HEK293 (cell line): ENCODE results near the gene SEC16A.

Experiments
- CTCF ChIA-PET: fragments of 350-600 bp; formaldehyde crosslinking; extraction: SDS; loops from one replicate; lab custom pipeline; 2021; ENCODE audit warnings: antibody characterized with exemption; lab: Yijun Ruan, JAX
- POLR2A ChIA-PET: fragments of 300-600 bp; formaldehyde crosslinking; extraction: SDS; loops from one replicate; lab custom pipeline; 2020; ENCODE audit warnings: antibody characterized with exemption, inconsistent platforms; lab: Yijun Ruan, JAX
- H3K27ac ChIP-seq: fragments of 200-500 bp; sonication (Bioruptor generic); 2 replicates; pipeline ENCODE4 v1.5.1; 2014; ENCODE audit warnings: low read depth, low read length, control low read depth, inconsistent platforms; ENCODE audit errors: extremely low read depth
- H3K36me3 ChIP-seq, 2 experiments: fragments of 200-500 bp in 1 of 2; sonication (Bioruptor generic) in 1 of 2; 1 replicate in 1 of 2; 2 replicates in 1 of 2; pipeline ENCODE4 v1.5.1; 2014 to 2017; ENCODE audit warnings: inconsistent platforms in 2 of 2, low read length in 2 of 2; ENCODE audit not compliant: control insufficient read depth in 2 of 2, insufficient read depth in 1 of 2
- H3K4me1 ChIP-seq: fragments of 200-500 bp; sonication (Bioruptor generic); 2 replicates; pipeline ENCODE4 v1.5.1; 2014; ENCODE audit warnings: mild to moderate bottlenecking, low read length, inconsistent platforms; ENCODE audit not compliant: control insufficient read depth, insufficient read depth
- H3K4me3 ChIP-seq: 2 replicates; pipeline ENCODE4 v1.5.1; 2011; ENCODE audit warnings: low read depth, mild to moderate bottlenecking, control low read depth, low read length, moderate library complexity
- H3K9me3 ChIP-seq: fragments of 200-500 bp; sonication (Bioruptor generic); 2 replicates; pipeline ENCODE4 v1.5.1; 2014; ENCODE audit warnings: low read depth, low read length, inconsistent platforms; ENCODE audit not compliant: control insufficient read depth, insufficient read depth
- ELK4 ChIP-seq: IDR thresholded peaks from 2 replicates; pipeline ENCODE4 v1.6.1; 2011; ENCODE audit warnings: mild to moderate bottlenecking, low read depth, low read length, borderline replicate concordance
- KLF1 ChIP-seq: fragments of 450-650 bp; formaldehyde crosslinking; IDR thresholded peaks from 2 replicates; pipeline ENCODE4 v1.5.1; 2016; ENCODE audit warnings: missing biosample characterization, missing genetic modification characterization
- PATZ1 ChIP-seq: fragments of 450-650 bp; formaldehyde crosslinking; IDR thresholded peaks from 2 replicates; pipeline ENCODE4 v1.5.1; 2016; ENCODE audit warnings: missing biosample characterization, missing genetic modification characterization
- PBX3 ChIP-seq: sonication (generic); formaldehyde crosslinking; IDR thresholded peaks from 2 replicates; pipeline ENCODE4 v1.8.1; 2022; ENCODE audit warnings: mild to moderate bottlenecking, moderate library complexity, missing genetic modification reagents
- PRDM10 ChIP-seq: fragments of 450-650 bp; formaldehyde crosslinking; IDR thresholded peaks from 2 replicates; pipeline ENCODE4 v1.5.1; 2016; ENCODE audit warnings: missing biosample characterization, missing genetic modification characterization
- TSHZ1 ChIP-seq: fragments of 450-650 bp; formaldehyde crosslinking; IDR thresholded peaks from 2 replicates; pipeline ENCODE4 v1.5.1; 2016; ENCODE audit warnings: missing biosample characterization, missing genetic modification characterization, borderline replicate concordance
- ZBTB1 ChIP-seq: fragments of 450-650 bp; formaldehyde crosslinking; IDR thresholded peaks from 2 replicates; pipeline ENCODE4 v1.5.1; 2016; ENCODE audit warnings: missing biosample characterization, missing genetic modification characterization
- ZBTB21 ChIP-seq: fragments of 450-650 bp; formaldehyde crosslinking; IDR thresholded peaks from 2 replicates; pipeline ENCODE4 v1.5.1; 2017; ENCODE audit warnings: missing biosample characterization, missing genetic modification characterization
- ZBTB48 ChIP-seq: fragments of 450-650 bp; formaldehyde crosslinking; IDR thresholded peaks from 2 replicates; pipeline ENCODE4 v1.5.1; 2016; ENCODE audit warnings: missing biosample characterization, missing genetic modification characterization
- ZNF121 ChIP-seq: fragments of 450-650 bp; formaldehyde crosslinking; IDR thresholded peaks from 2 replicates; pipeline ENCODE4 v1.5.1; 2016; ENCODE audit warnings: missing biosample characterization, missing genetic modification characterization
- ZNF169 ChIP-seq: fragments of 450-650 bp; formaldehyde crosslinking; IDR thresholded peaks from 2 replicates; pipeline ENCODE4 v1.5.1; 2016; ENCODE audit warnings: missing biosample characterization, missing genetic modification characterization
- ZNF239 ChIP-seq: fragments of 450-650 bp; formaldehyde crosslinking; IDR thresholded peaks from 2 replicates; pipeline ENCODE4 v1.5.1; 2016; ENCODE audit warnings: missing biosample characterization, missing genetic modification characterization
- ZNF501 ChIP-seq: fragments of 450-650 bp; formaldehyde crosslinking; IDR thresholded peaks from 2 replicates; pipeline ENCODE4 v1.5.1; 2016; ENCODE audit warnings: missing biosample characterization, missing genetic modification characterization
- ZNF639 ChIP-seq: fragments of 450-650 bp; formaldehyde crosslinking; IDR thresholded peaks from 2 replicates; pipeline ENCODE4 v1.5.1; 2016; ENCODE audit warnings: missing biosample characterization, missing genetic modification characterization
- ZNF658 ChIP-seq: fragments of 450-650 bp; formaldehyde crosslinking; IDR thresholded peaks from 2 replicates; pipeline ENCODE4; 2016; ENCODE audit warnings: missing biosample characterization, missing genetic modification characterization
- ZNF785 ChIP-seq: fragments of 450-650 bp; formaldehyde crosslinking; IDR thresholded peaks from 2 replicates; pipeline ENCODE4 v1.5.1; 2016; ENCODE audit warnings: missing biosample characterization, missing genetic modification characterization
- ZXDB ChIP-seq: fragments of 450-650 bp; formaldehyde crosslinking; IDR thresholded peaks from 2 replicates; pipeline ENCODE4 v1.5.1; 2016; ENCODE audit warnings: missing biosample characterization, missing genetic modification characterization

The SEC16A gene

GRCh38 chr9:136411378-136411777, 71.5 kb downstream of the SEC16A start:
- peak overlapping the region; percentile 75 for H3K4me3 ChIP-seq
- peaks cover 11 to 68% of the 10 kb centered on the region in 2 experiments for H3K36me3 ChIP-seq
- H3K4me1 ChIP-seq: peaks cover 11% of the 10 kb centered on the region
- no peaks in the 10 kb centered on the region for H3K9me3 ChIP-seq
- TF ChIP-seq ZNF501 (tag by site-specific recombination) (no peak), PRDM10 (tag by site-specific recombination) (peak; percentile 40)
- POLR2A ChIA-PET: interaction anchor here (1.0 to 1.3 kb wide), 5 partner anchors 8 to 48 kb away, joined by 3 to 9 read pairs (median 4); partner anchors contain the start of gene DNLZ
- CTCF ChIA-PET: interaction anchor here (0.7 to 1.6 kb wide), 6 partner anchors 11 to 220 kb away, joined by 3 to 12 read pairs (median 4); partner anchors contain the start of genes DNLZ and INPP5E
- H3K27ac ChIP-seq: peak overlapping the region; percentile 71; the same call in 1 of the 2 replicates

GRCh38 chr9:136410500-136411287, 72.1 kb downstream of the SEC16A start, which contains the start of the genes ENTR1 and PMPCA:
TSS of gene ENTR1 (minus strand) at chr9:136410614. CDS start at chr9:136410397, 217 bp downstream.
TSS of gene PMPCA (plus strand) at chr9:136410658. CDS start at chr9:136410669, 11 bp downstream.
- Histone ChIP-seq H3K4me3 (peak within 1 kb of the TSS; percentile 75), H3K36me3 (peaks cover 10 to 68% of the 10 kb centered on the region in 2 experiments; a peak in 2 of 3 replicates), H3K4me1 (peaks cover 11% of the 10 kb centered on the region), H3K9me3 (no peaks in the 10 kb centered on the region), H3K27ac (peak within 1 kb of the TSS; percentile 89; the same call in 1 of the 2 replicates)
- POLR2A ChIA-PET: interaction anchor here (0.6 to 2.8 kb wide), 12 partner anchors 9 to 143 kb away, joined by 3 to 13 read pairs (median 4); partner anchors contain the start of gene DNLZ
- CTCF ChIA-PET: interaction anchor here (0.5 to 2.6 kb wide), 10 partner anchors 10 to 430 kb away, joined by 3 to 28 read pairs (median 4); partner anchors contain the start of genes DNLZ and INPP5E
- TF ChIP-seq PATZ1 (peak; percentile 67), ZBTB21 (tag by site-specific recombination) (0 out of 2 replicates have a peak, but pooled peaks have one; percentile 32), ELK4 (no peak; the same call in 1 of the 2 replicates), ZNF169 (no peak), ZNF121 (tag by site-specific recombination) (peak; percentile 22; the same call in 1 of the 2 replicates), ZNF501 (tag by site-specific recombination) (peak; percentile 43; the same call in 1 of the 2 replicates), ZNF239 (tag by site-specific recombination) (no peak), ZNF639 (tag by site-specific recombination) (peak; percentile 61), ZNF785 (tag by site-specific recombination) (no peak), KLF1 (tag by site-specific recombination) (peak; percentile 76), ZNF658 (tag by site-specific recombination) (no peak), ZBTB48 (peak; percentile 65; the same call in 1 of the 2 replicates), ZBTB1 (tag by site-specific recombination) (0 out of 2 replicates have a peak, but pooled peaks have one; percentile 24), TSHZ1 (0 out of 2 replicates have a peak, but pooled peaks have one; percentile 14), ZXDB (tag by site-specific recombination) (peak; percentile 77), PBX3 (peak; percentile 88; the same call in 1 of the 2 replicates)
